ENCODE results near the gene STXBP2. TPM values are rescaled to one million over a fixed set of nuclear protein-coding genes. Genes with fewer than 3 reads are reported as not detected.

The STXBP2 gene
- total RNA-seq, 1 experiment from 2014 or later, result 133 TPM

DNA sequence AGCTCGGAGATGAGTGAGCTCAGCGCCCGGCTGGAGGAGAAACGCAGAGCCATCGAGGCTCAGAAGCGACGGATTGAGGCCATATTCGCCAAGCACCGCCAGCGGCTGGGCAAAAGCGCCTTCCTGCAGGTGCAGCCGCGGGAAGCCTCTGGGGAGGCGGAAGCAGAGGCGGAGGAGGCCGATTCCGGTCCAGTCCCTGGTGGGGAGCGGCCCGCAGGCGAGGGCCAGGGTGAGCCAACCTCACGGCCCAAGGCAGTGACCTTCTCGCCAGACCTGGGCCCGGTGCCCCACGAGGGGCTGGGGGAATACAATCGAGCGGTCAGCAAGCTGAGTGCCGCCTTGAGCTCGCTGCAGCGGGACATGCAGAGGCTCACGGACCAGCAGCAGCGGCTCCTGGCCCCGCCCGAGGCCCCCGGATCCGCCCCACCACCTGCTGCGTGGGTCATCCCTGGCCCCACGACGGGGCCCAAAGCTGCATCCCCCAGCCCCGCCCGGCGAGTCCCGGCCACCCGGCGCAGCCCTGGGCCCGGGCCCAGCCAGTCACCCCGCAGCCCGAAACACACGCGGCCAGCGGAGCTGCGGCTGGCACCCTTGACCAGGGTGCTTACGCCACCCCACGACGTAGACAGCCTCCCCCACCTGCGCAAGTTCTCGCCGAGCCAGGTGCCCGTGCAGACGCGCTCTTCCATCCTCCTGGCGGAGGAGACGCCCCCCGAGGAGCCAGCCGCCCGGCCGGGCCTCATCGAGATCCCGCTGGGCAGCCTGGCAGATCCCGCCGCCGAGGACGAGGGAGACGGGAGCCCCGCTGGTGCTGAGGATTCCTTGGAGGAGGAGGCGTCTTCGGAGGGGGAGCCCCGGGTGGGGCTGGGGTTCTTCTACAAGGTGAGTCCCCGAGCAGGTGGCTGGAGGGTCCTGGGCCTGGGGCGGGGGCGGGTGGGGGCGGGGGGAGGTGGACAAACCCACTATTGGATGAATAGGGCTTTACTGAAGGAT is 24.3 kb upstream of the STXBP2 start:
- TF ChIP-seq EZH2 (IDR thresholded peaks at IDR 0.05; ENCODE audit: low read length, unreplicated experiment), result no peak
- no peak for TF ChIP-seq EZH2phosphoT487 (IDR thresholded peaks at IDR 0.05; ENCODE audit: borderline replicate concordance, low read length)
- no peak for TF ChIP-seq CTCF (conservative IDR thresholded peaks at IDR 0.05; ENCODE audit: low read depth, low read length)
- ChIA-PET CTCF (no interaction called here), POLR2A (ENCODE audit: unreplicated experiment) (no interaction called here)
- Histone ChIP-seq H3F3A (ENCODE audit: low read length, unreplicated experiment) (no peaks in the 10 kb centered on the region), H3K4me2 (ENCODE audit: low read length) (no peak overlapping the region), H3K36me3 (ENCODE audit: low read depth, low read length) (peaks cover 9% of the 10 kb centered on the region; the same call in 1 of the 2 replicates), H3K27me3 (ENCODE audit: low read length) (no peaks in the 10 kb centered on the region), H3K27ac (ENCODE audit: low read length) (no peak overlapping the region), H3K9ac (ENCODE audit: low read length) (no peak overlapping the region), H3K9me2 (replicated peaks; ENCODE audit: low read length) (no peaks in the 10 kb centered on the region), H3K79me2 (ENCODE audit: low read length) (no peaks in the 10 kb centered on the region), H3K9me3 (ENCODE audit: low read length) (no peaks in the 10 kb centered on the region), H2AFZ (ENCODE audit: low read length) (no peak overlapping the region), H4K20me1 (ENCODE audit: low read length) (no peaks in the 10 kb centered on the region), H3K4me1 (ENCODE audit: insufficient read depth, low read length) (no peaks in the 10 kb centered on the region), H3K4me3 (ENCODE audit: low read length) (no peak overlapping the region)
- intact Hi-C loops (cut with micrococcal nuclease), result no loop called here
- ATAC-seq (no peak), DNase-seq (no peak)
- TSS peak; percentile 37 for BruUV-seq (replicated peaks)

- Histone ChIP-seq H3K9ac (ENCODE audit: low read length) (no peak overlapping the region), H3K4me3 (ENCODE audit: low read length) (no peak overlapping the region), H3K27ac (ENCODE audit: low read length) (no peak overlapping the region), H3K79me2 (ENCODE audit: low read length) (no peaks in the 10 kb centered on the region), H3K27me3 (ENCODE audit: low read length) (no peaks in the 10 kb centered on the region), H3K4me2 (ENCODE audit: low read length) (no peak overlapping the region), H3K36me3 (ENCODE audit: low read depth, low read length) (peaks cover 23% of the 10 kb centered on the region; the same call in 1 of the 2 replicates), H2AFZ (ENCODE audit: low read length) (no peak overlapping the region), H3K9me3 (ENCODE audit: low read length) (no peaks in the 10 kb centered on the region), H4K20me1 (ENCODE audit: low read length) (no peaks in the 10 kb centered on the region), H3K9me2 (replicated peaks; ENCODE audit: low read length) (no peaks in the 10 kb centered on the region), H3K4me1 (ENCODE audit: insufficient read depth, low read length) (peaks cover 17% of the 10 kb centered on the region), H3F3A (ENCODE audit: low read length, unreplicated experiment) (no peaks in the 10 kb centered on the region)
- ChIA-PET POLR2A (ENCODE audit: unreplicated experiment) (no interaction called here), CTCF (no interaction called here)
- DNase-seq (no peak), ATAC-seq (no peak)
- intact Hi-C loops (cut with micrococcal nuclease), result no loop called here
- no TSS peak for BruUV-seq (replicated peaks)
- TF ChIP-seq EZH2phosphoT487 (IDR thresholded peaks at IDR 0.05; ENCODE audit: borderline replicate concordance, low read length), result no peak
- TF ChIP-seq EZH2 (IDR thresholded peaks at IDR 0.05; ENCODE audit: low read length, unreplicated experiment), result no peak
- TF ChIP-seq CTCF (conservative IDR thresholded peaks at IDR 0.05; ENCODE audit: low read depth, low read length), result no peak
These were observed 21.8 kb upstream of the STXBP2 start for GRCh38 chr19:7614859-7615741.

Data from PC-3 (cell line).